ENCODE results near the gene SGCE. TPM values are rescaled to one million over a fixed set of nuclear protein-coding genes. Genes with fewer than 3 reads are reported as not detected.

Gene SGCE
- 98.3 TPM for total RNA-seq

GRCh38 chr7:94655848-94656657 is at the start of gene SGCE:
Gene SGCE, minus strand, starts transcription at chr7:94656133. Its CDS starts 35 bp downstream, at chr7:94656098.

Other genes starting within 250 kb of the SGCE start
- gene CASD1, start 146.3 kb downstream of the SGCE start, total RNA-seq: 117 TPM

Data from diencephalon (tissue), 1 donor.